SK-N-SH (cell line): ENCODE measurements around the gene SMARCA4. TPM values are rescaled to one million over a fixed set of nuclear protein-coding genes. Genes with fewer than 3 reads are reported as not detected.
"Not testable (repeated sequence)": the region's sequence is repeated elsewhere in the genome, so short reads cannot be mapped to it uniquely, and the experiment has no call there.

Source experiments
- CTCF ChIA-PET: fragments of 300-600, 350-600 bp; formaldehyde crosslinking; extraction: SDS; loops from one replicate; lab custom pipeline; 2021; lab: Yijun Ruan, JAX
- POLR2A ChIA-PET: fragments of 350-600 bp; sonication (Branson Sonifier 250); formaldehyde crosslinking; extraction: SDS; loops from one replicate; lab custom pipeline; 2020; ENCODE audit warnings: antibody characterized with exemption, inconsistent platforms; lab: Yijun Ruan, JAX
- DNase-seq: peaks from one replicate; pipeline ENCODE4 v3.0.0; 2012
- H2AFZ ChIP-seq: fragments of 200-600 bp; sonication (generic); 2 replicates; pipeline ENCODE4 v1.8.1; 2016; ENCODE audit warnings: antibody characterized with exemption, mild to moderate bottlenecking, low read depth
- H3F3A ChIP-seq: fragments of 200-600 bp; sonication (generic); replicated peaks from 2 replicates; pipeline ENCODE3; 2016; ENCODE audit warnings: antibody characterized with exemption, mild to moderate bottlenecking; ENCODE audit not compliant: insufficient read depth
- H3K27ac ChIP-seq, 2 experiments: fragments of 200-500 bp in 1 of 2; fragments of 200-600 bp in 1 of 2; sonication (Bioruptor generic) in 1 of 2; sonication (generic), shearing (Covaris generic) in 1 of 2; 2 replicates each; pipeline versions ENCODE4 v1.5.1 to v1.6.1; 2014 to 2016; ENCODE audit warnings: low read depth in 2 of 2, inconsistent platforms in 1 of 2, low read length in 1 of 2, mild to moderate bottlenecking in 1 of 2, mixed read lengths in 1 of 2
- H3K27me3 ChIP-seq: fragments of 200-600 bp; sonication (generic), shearing (Covaris generic); 2 replicates; pipeline ENCODE4 v1.6.1; 2016; ENCODE audit warnings: mixed run types; ENCODE audit not compliant: insufficient read depth
- H3K36me3 ChIP-seq, 2 experiments: fragments of 200-500 bp in 1 of 2; fragments of 200-600 bp in 1 of 2; sonication (Bioruptor generic) in 1 of 2; sonication (generic) in 1 of 2; replicated peaks in 1 of 2; 2 replicates each; pipeline versions ENCODE3 to v1.5.1; 2014 to 2016; ENCODE audit warnings: low read length in 1 of 2, mild to moderate bottlenecking in 1 of 2; ENCODE audit not compliant: insufficient read depth in 2 of 2, control insufficient read depth in 1 of 2
- H3K4me1 ChIP-seq, 2 experiments: fragments of 200-500 bp in 1 of 2; fragments of 200-600 bp in 1 of 2; sonication (Bioruptor generic) in 1 of 2; sonication (generic), shearing (Covaris generic) in 1 of 2; 2 replicates each; pipeline versions ENCODE4 v1.5.1 to v1.6.1; 2014 to 2016; ENCODE audit warnings: low read depth in 1 of 2, low read length in 1 of 2, mixed run types in 1 of 2; ENCODE audit not compliant: insufficient read depth in 2 of 2, control insufficient read depth in 1 of 2
- H3K4me2 ChIP-seq: fragments of 200-600 bp; sonication (generic), shearing (Covaris generic); 2 replicates; pipeline ENCODE4 v1.6.1; 2017; ENCODE audit warnings: mixed run types
- H3K4me3 ChIP-seq, 2 experiments: fragments of 200-500 bp in 1 of 2; fragments of 200-600 bp in 1 of 2; sonication (Bioruptor generic) in 1 of 2; sonication (generic), shearing (Covaris generic) in 1 of 2; 2 replicates each; pipeline versions ENCODE4 v1.5.1 to v1.8.1; 2014 to 2016; ENCODE audit warnings: low read depth in 2 of 2, inconsistent platforms in 1 of 2, low read length in 1 of 2, mild to moderate bottlenecking in 1 of 2, mixed read lengths in 1 of 2, moderate library complexity in 1 of 2
- H3K79me2 ChIP-seq: fragments of 200-600 bp; sonication (generic); 2 replicates; pipeline ENCODE4 v1.8.1; 2017; ENCODE audit warnings: mild to moderate bottlenecking; ENCODE audit not compliant: insufficient read depth
- H3K9ac ChIP-seq: fragments of 200-600 bp; sonication (generic); 2 replicates; pipeline ENCODE4 v1.6.1; 2017; ENCODE audit warnings: mixed run types
- H3K9me2 ChIP-seq: fragments of 200-600 bp; sonication (generic); 2 replicates; pipeline ENCODE4 v1.6.1; 2017; ENCODE audit warnings: mixed run types
- H3K9me3 ChIP-seq: fragments of 200-600 bp; sonication (generic); 2 replicates; pipeline ENCODE4 v1.6.1; 2017; ENCODE audit warnings: mixed run types, mild to moderate bottlenecking, moderate library complexity
- H4K20me1 ChIP-seq: fragments of 200-600 bp; sonication (generic); 2 replicates; pipeline ENCODE4 v1.6.1; 2017; ENCODE audit warnings: mild to moderate bottlenecking, mixed run types; ENCODE audit not compliant: insufficient read depth
- CHD2 ChIP-seq: fragments of 150-350 bp; IDR thresholded peaks from 2 replicates; pipeline ENCODE4 v1.6.1; 2018; ENCODE audit warnings: low read length; ENCODE audit not compliant: partially characterized antibody
- ELF1 ChIP-seq: IDR thresholded peaks from 2 replicates; pipeline ENCODE4 v1.4.0; 2012
- EP300 ChIP-seq, 2 experiments: IDR thresholded peaks; 2 replicates each; pipeline versions ENCODE4 v1.4.0 to v1.6.1; 2012; ENCODE audit warnings: borderline replicate concordance in 1 of 2, low read depth in 1 of 2, low read length in 1 of 2
- JUND ChIP-seq: IDR thresholded peaks from 2 replicates; pipeline ENCODE4 v1.4.0; 2012
- MAX ChIP-seq: IDR thresholded peaks from 2 replicates; pipeline ENCODE4 v1.4.0; 2012; ENCODE audit warnings: low read depth
- MXI1 ChIP-seq: IDR thresholded peaks from 2 replicates; pipeline ENCODE4 v1.6.1; 2012; ENCODE audit warnings: mild to moderate bottlenecking, low read depth, low read length, improper control_type of control experiment
- PBX3 ChIP-seq: IDR thresholded peaks from 2 replicates; pipeline ENCODE4; 2012
- POLR2AphosphoS5 ChIP-seq: IDR thresholded peaks from 2 replicates; pipeline ENCODE4 v1.6.1; 2012; ENCODE audit warnings: low read depth, low read length
- RCOR1 ChIP-seq: fragments of 150-350 bp; IDR thresholded peaks from 2 replicates; pipeline ENCODE4 v1.6.1; 2017; ENCODE audit warnings: antibody characterized with exemption, low read length
- REST ChIP-seq: IDR thresholded peaks from 2 replicates; pipeline ENCODE4 v1.6.1; 2012; ENCODE audit warnings: mild to moderate bottlenecking, low read depth, low read length, moderate library complexity
- SMC3 ChIP-seq: IDR thresholded peaks from 2 replicates; pipeline ENCODE4 v1.6.1; 2012; ENCODE audit warnings: low read depth, low read length, improper control_type of control experiment
- USF1 ChIP-seq: IDR thresholded peaks from 2 replicates; pipeline ENCODE4 v1.4.0; 2012; ENCODE audit warnings: low read depth, borderline replicate concordance
- YY1 ChIP-seq: IDR thresholded peaks from 2 replicates; pipeline ENCODE4 v1.4.0; 2012; ENCODE audit warnings: low read depth, mild to moderate bottlenecking
- ZBTB33 ChIP-seq: IDR thresholded peaks from 2 replicates; pipeline ENCODE4 v1.4.0; 2012; ENCODE audit warnings: low read depth, borderline replicate concordance
- WGBS: methylation state at CpG from one replicate; pipeline ENCODE4 v1.1.6; 2017; ENCODE audit warnings: low lambda C conversion rate; 5-methylcytosine and 5-hydroxymethylcytosine counted together
- polyA plus RNA-seq, 3 experiments: library from polyadenylated mRNA; depleted of rRNA; stranded (reverse); fragments of >200 nt; gene quantifications; 2 replicates each; pipeline ENCODE4 v1.2.3, GENCODE V29; 2012

SMARCA4 gene
- polyA plus RNA-seq, 1 of the 3 experiments (the other 2 are of a cell fraction) = 90.7 TPM

- H3K4me3 ChIP-seq = no peak overlapping the region
Measured at GRCh38 chr19:11073568-11073967, 112.7 kb downstream of the SMARCA4 start.

GRCh38 chr19:11076792-11077191 is 116.0 kb downstream of the SMARCA4 start:
- H3K79me2 ChIP-seq, H2AFZ ChIP-seq, H3K27ac ChIP-seq, H3K9me3 ChIP-seq, H3K9me2 ChIP-seq, H3K27me3 ChIP-seq, H3K4me2 ChIP-seq, H3F3A ChIP-seq, H3K4me1 ChIP-seq, H4K20me1 ChIP-seq, DNase-seq, POLR2A ChIA-PET, H3K9ac ChIP-seq, H3K36me3 ChIP-seq, H3K4me3 ChIP-seq: not testable (repeated sequence)
- CTCF ChIA-PET = interaction anchor here (1.0 kb wide), 1 partner anchor 10 kb away, joined by 3 read pairs; no protein-coding TSS in a partner anchor
- 95% methylated on average over 9 of the region's 9 CpGs for WGBS

More at GRCh38 chr19:11073568-11073967, 112.7 kb downstream of the SMARCA4 start:
- H3K4me1 ChIP-seq = no peaks in the 10 kb centered on the region
- ChIA-PET CTCF (interaction anchor here (1.0 to 1.7 kb wide), 2 partner anchors 38 to 53 kb away, joined by 3 read pairs; no protein-coding TSS in a partner anchor), POLR2A (no interaction called here)
- H3K9me3 ChIP-seq = no peaks in the 10 kb centered on the region
- H3K4me2 ChIP-seq = no peak overlapping the region
- H3K9me2 ChIP-seq = no peaks in the 10 kb centered on the region
- WGBS = 95% methylated on average over 9 of the region's 9 CpGs
- H3K27ac ChIP-seq = no peak overlapping the region
- H4K20me1 ChIP-seq = no peaks in the 10 kb centered on the region
- H3K27me3 ChIP-seq = no peaks in the 10 kb centered on the region
- no peaks in the 10 kb centered on the region for H3K36me3 ChIP-seq
- no peak overlapping the region for H3K9ac ChIP-seq
- no peak for TF ChIP-seq ZBTB33
- no peak for TF ChIP-seq SMC3
- TF ChIP-seq JUND = no peak
- no peak for TF ChIP-seq PBX3
- no peak for TF ChIP-seq MXI1
- TF ChIP-seq EP300 (IDR thresholded peaks at IDR 0.05; ENCODE audit: borderline replicate concordance in 1 of 2, low read depth in 1 of 2, low read length in 1 of 2) = no peak
- no peak for TF ChIP-seq POLR2AphosphoS5
- no peak for TF ChIP-seq YY1
- TF ChIP-seq CHD2 = no peak
- TF ChIP-seq ELF1 = no peak
- no peak for TF ChIP-seq REST
- TF ChIP-seq MAX = no peak
- TF ChIP-seq USF1 = no peak
- TF ChIP-seq RCOR1 = no peak
- TF ChIP-seq, all 33 proteins: peak for 0
- DNase-seq = no peak
- no peaks in the 10 kb centered on the region for H3K79me2 ChIP-seq
- H3F3A ChIP-seq = no peaks in the 10 kb centered on the region
- H2AFZ ChIP-seq = no peak overlapping the region
